HG03280 (cell line): ENCODE results near the gene TARS1.

Source experiments
- ATAC-seq: cut with Tn5 transposase; IDR thresholded peaks from one replicate; pipeline ENCODE4 v1.9.1; 2021; ENCODE audit warnings: mild to moderate bottlenecking, moderate library complexity; ENCODE audit not compliant: unreplicated experiment

TARS1 gene

DNA sequence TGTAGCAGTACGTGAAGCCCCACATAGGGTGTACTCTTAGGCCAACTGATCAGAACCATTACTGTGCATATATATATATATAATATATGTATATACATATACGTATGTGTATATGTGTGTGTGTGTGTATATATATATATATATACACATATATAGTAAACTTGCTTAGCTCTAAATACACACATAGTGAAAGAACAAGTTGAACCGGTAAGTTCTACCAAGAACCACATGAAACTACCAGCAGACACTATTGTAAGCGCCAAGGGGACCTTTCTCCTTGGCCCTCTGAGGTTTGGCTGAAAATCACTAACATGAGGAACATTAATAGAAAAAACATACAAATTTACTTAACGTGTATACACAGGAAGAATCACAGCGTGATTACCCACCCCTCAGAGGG lies 1.8 kb upstream of the TARS1 start:
- ATAC-seq, result no peak

- ATAC-seq, result no peak
Measured at GRCh38 chr5:33439905-33440481, 772 bp upstream of the TARS1 start.

GRCh38 chr5:33441241-33442177 lies 744 bp downstream of the TARS1 start:
- peak; percentile 36 for ATAC-seq

GRCh38 chr5:33444542-33444941 lies 3.8 kb downstream of the TARS1 start:
- ATAC-seq, result no peak

DNA sequence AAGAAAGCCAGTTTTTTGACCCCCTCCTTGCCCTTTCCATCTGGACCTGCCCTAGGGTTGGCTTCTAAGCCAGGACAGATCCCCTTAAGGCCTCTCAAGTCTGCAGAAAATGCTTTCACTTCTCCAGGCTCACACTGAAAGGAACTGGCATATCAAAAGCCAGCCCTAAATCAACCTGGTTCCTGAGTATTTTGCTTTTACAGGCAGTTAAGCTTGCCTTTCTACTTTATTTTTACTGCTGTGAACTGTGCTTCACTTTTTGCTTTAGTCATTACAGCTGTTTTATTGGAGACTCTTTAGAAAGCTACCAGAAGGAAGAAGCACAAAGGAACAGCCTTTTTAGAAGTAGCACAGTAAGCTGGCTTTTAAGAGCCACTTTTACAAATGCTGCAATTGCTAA lies 5.0 kb downstream of the TARS1 start:
- ATAC-seq, result no peak

DNA sequence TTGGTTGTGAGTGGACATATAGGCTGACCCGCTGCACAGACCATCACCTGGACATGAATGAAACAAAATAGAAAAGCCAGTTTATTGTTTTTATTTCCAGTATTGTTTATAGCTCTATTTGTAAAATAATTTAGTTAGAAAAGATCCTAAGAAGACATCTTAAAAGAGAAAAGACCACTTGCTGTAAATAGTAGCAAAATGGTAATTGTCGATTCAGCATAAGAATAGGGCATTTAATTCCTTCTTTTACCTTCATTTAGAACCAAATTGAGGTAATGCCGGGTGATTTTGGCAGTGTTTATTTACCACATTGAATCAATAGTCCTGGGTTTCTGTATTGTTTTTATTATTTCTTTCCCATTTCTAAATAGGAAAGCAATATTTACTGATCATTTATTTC lies 7.4 kb downstream of the TARS1 start:
- no peak for ATAC-seq

DNA sequence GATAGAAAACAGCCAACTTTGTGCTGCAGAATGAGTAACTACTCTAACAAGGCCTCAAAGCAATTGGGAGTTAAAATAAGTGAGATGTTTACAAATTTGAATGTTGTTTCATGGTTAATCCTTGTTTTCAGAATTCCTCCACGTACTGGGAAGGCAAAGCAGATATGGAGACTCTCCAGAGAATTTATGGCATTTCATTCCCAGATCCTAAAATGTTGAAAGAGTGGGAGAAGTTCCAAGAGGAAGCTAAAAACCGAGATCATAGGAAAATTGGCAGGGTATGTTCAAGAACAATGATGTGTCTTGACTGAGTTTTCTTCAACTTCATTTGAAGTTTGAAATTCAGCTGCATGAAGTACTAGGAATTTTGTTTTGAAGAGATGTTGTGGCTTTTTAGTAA lies 16.4 kb downstream of the TARS1 start:
- ATAC-seq, result no peak

- ATAC-seq, result no peak
Measured at GRCh38 chr5:33457817-33458216, 17.1 kb downstream of the TARS1 start.

- no peak for ATAC-seq
Measured at GRCh38 chr5:33460210-33460609, 19.4 kb downstream of the TARS1 start.

DNA sequence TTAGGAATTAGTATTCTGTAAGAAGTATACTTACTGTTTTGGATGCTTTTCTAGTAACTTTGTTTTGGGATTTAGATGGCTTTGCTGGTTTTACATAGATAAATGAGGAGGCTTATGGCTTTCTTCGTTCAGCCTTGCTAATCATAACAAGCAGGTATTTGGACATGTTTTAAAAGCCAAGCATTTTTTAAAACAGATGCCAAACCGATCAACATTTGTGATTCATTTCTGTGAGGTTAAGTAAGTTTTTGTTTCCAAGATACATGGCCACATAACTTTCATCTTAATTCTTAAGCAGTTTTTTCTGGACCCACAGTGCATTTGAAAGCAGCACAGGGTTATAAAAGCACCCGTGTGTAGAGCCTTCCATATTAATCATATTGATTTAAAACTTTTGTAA lies 21.7 kb downstream of the TARS1 start:
- ATAC-seq, result no peak

- ATAC-seq, result no peak
Measured at GRCh38 chr5:33465120-33465519, 24.4 kb downstream of the TARS1 start.

GRCh38 chr5:33468775-33469435 lies 28.1 kb downstream of the TARS1 start:
- ATAC-seq, result no peak

- no peak for ATAC-seq
Measured at GRCh38 chr5:33470544-33470943, 29.8 kb downstream of the TARS1 start.

DNA sequence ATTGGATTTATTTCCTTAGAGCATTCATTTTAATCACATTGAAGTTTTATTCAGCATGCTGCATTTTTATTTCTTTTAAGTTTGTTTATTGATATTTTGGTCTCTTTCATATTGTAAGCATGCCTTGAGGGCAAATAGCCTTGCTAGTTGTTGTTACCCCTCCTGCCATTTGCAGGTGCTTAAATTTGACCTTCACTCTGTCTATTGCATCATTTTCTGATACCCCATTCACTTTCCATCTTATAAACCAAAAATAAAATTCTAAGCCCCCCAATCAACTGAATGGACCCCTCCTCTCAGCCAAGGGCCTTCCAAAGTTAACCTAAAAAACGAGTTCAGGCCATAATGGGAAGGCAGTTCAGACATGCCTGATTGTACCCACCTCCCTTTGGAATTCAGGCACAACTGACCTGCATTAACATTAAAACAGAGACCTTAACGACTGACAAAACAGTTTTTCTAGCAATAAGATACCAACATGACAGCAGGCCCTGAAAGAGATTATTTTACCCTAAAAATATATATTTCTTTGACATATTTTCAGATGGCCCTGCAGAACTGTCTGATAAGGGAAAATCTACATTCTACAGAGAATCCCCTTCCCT lies 32.1 kb downstream of the TARS1 start:
- ATAC-seq, result no peak

- ATAC-seq, result no peak
Measured at GRCh38 chr5:33474004-33474403, 33.2 kb downstream of the TARS1 start.

DNA sequence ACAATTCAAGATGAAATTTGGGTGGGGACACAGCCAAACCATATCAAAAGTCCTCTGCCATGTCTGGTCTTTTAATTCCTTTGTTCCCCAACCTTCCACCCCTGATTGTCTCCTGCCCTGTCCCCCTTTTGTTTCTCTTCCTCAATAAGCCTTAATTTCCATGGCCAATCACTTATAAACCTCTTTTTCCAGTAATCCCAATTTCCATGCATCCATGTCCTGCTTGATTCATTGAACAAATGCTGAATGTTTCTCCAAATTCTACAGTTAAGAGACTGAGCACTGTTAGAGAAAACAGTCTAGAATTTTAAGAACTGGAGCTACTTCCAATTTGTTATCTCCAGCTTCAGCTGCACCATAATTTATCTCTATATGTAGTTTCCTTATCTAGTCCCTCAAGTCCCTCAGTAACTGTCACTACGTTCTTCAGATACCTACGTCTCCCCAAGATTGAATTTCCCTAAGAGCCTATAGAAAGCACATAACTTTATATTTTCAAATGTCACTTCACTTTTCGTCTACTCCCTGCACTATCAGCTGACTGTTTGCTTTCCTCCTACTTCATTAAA lies 34.2 kb downstream of the TARS1 start:
- ATAC-seq, result no peak

DNA sequence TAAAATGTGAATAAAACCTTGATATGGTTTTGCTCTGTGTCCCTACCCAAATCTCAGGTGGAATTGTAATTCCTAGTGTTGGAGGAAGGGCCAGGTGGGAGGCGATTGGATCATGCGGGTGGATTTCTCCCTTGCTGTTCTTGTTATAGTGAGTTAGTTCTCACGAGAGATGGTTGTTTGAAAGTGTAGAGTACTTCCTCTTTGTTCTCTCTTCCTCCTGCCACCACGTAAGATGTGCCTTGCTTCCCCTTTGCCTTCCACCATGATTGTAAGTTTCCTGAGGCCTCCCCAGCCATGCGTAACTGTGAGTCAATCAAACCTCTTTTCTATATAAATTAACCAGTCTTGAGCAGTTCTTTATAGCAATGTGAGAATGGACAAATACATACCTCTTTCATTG lies 34.9 kb downstream of the TARS1 start:
- no peak for ATAC-seq

GRCh38 chr5:33476992-33477391 lies 36.2 kb downstream of the TARS1 start:
- no peak for ATAC-seq

- no peak for ATAC-seq
Measured at GRCh38 chr5:33477816-33478215, 37.1 kb downstream of the TARS1 start.

GRCh38 chr5:33479311-33479710 lies 38.5 kb downstream of the TARS1 start:
- ATAC-seq, result no peak

DNA sequence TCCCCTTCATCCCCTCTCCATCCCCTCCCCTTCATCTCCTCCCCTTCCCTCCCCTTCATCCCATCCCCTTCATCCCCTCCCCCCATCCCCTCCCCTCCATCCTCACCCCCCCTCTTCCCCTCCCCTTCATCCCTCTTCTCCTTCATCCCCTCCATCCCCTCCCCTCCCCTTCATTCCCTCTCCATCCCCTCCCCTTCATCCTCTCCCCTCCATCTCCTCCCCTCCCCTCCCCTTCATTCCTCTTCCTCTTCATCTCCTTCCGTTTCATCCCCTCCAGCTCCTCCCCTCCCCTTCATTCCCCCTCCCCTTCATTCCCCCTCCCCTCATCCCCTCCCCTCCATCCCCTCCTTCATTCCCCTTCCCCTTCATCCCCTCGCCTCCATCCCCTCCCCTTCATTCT lies 40.1 kb downstream of the TARS1 start:
- no peak for ATAC-seq
